ENCODE data around the gene ZDHHC14. TPM values are rescaled to one million over a fixed set of nuclear protein-coding genes. Genes with fewer than 3 reads are reported as not detected.

The ZDHHC14 gene
- total and polyA plus RNA-seq, 2 experiments from 2014 or later, result 3.0 to 7.4 TPM

GRCh38 chr6:157493173-157493572 lies 112.2 kb downstream of the ZDHHC14 start:
- peaks cover 2% of the 10 kb centered on the region for H3K4me1 ChIP-seq (ENCODE audit: insufficient read depth)
- H2AFZ ChIP-seq, result no peak overlapping the region
- no peak overlapping the region for H3K4me3 ChIP-seq
- Mint-ChIP-seq H3K27me3 (ENCODE audit: insufficient read depth, low read depth, poor library complexity) (no peaks in the 10 kb centered on the region), H3K4me3 (no peak overlapping the region), H3K27ac (no peak overlapping the region), H3K4me1 (peaks cover 23% of the 10 kb centered on the region), H3K36me3 (ENCODE audit: low read depth) (0 out of 3 replicates have a peak, but pooled peaks cover 3% of the 10 kb centered on the region), H3K9me3 (0 out of 3 replicates have a peak, but pooled peaks cover 3% of the 10 kb centered on the region)
- DNase-seq (ENCODE audit: low spot score) (no peak), ATAC-seq (no peak)
- H4K20me1 ChIP-seq (replicated peaks; ENCODE audit: insufficient read depth), result no peaks in the 10 kb centered on the region
- no peaks in the 10 kb centered on the region for H3K27me3 ChIP-seq (ENCODE audit: insufficient read depth)
- peaks cover 5% of the 10 kb centered on the region; the same call in 1 of the 2 replicates for H3K9me2 ChIP-seq (ENCODE audit: insufficient read depth)
- H3K27ac ChIP-seq (ENCODE audit: low read depth), result no peak overlapping the region
- no peaks in the 10 kb centered on the region for H3K79me2 ChIP-seq (replicated peaks; ENCODE audit: insufficient read depth)
- H3K4me2 ChIP-seq, result no peak overlapping the region
- TF ChIP-seq ZNF331 (CRISPR knock-in tag; IDR thresholded peaks at IDR 0.05; ENCODE audit: low read depth), result no peak
- no peak for TF ChIP-seq ETS1 (IDR thresholded peaks at IDR 0.05)
- TF ChIP-seq NANOG (IDR thresholded peaks at IDR 0.05; ENCODE audit: borderline replicate concordance), result no peak
- TF ChIP-seq CTCF (conservative IDR thresholded peaks at IDR 0.05; ENCODE audit: low read depth in 2 of 2), result no peak
- no peak for TF ChIP-seq CREB1 (CRISPR knock-in tag; IDR thresholded peaks at IDR 0.05; ENCODE audit: low read depth)
- TF ChIP-seq POLR2AphosphoS5 (IDR thresholded peaks at IDR 0.05; ENCODE audit: low read depth), result no peak
- TF ChIP-seq STAT1 (IDR thresholded peaks at IDR 0.05; ENCODE audit: unreplicated experiment), result no peak
- TF ChIP-seq ZNF114 (CRISPR knock-in tag; IDR thresholded peaks at IDR 0.05), result no peak
- no peak for TF ChIP-seq EZH2phosphoT487 (IDR thresholded peaks at IDR 0.05; ENCODE audit: unreplicated experiment)
- TF ChIP-seq EZH2 (IDR thresholded peaks at IDR 0.05; ENCODE audit: low read depth, unreplicated experiment), result no peak
- no peak for TF ChIP-seq ZNF462 (CRISPR knock-in tag; IDR thresholded peaks at IDR 0.05)
- no peak for TF ChIP-seq REST (IDR thresholded peaks at IDR 0.05; ENCODE audit: unreplicated experiment)
- TF ChIP-seq JUNB (IDR thresholded peaks at IDR 0.05; ENCODE audit: unreplicated experiment), result no peak
- H3K36me3 ChIP-seq (ENCODE audit: insufficient read depth), result no peaks in the 10 kb centered on the region
- no peaks in the 10 kb centered on the region for H3F3A ChIP-seq (replicated peaks; ENCODE audit: low read depth)
